HEK293 (cell line): Measurements from ENCODE around the gene SSU72.
A peak's percentile ranks its signal among the peaks of the same experiment; 100 is the strongest.
"Not testable (repeated sequence)": the region's sequence is repeated elsewhere in the genome, so short reads cannot be mapped to it uniquely, and the experiment has no call there.

ENCODE experiments used
- CTCF ChIA-PET: fragments of 350-600 bp; formaldehyde crosslinking; extraction: SDS; loops from one replicate; lab custom pipeline; 2021; ENCODE audit warnings: antibody characterized with exemption; lab: Yijun Ruan, JAX
- POLR2A ChIA-PET: fragments of 300-600 bp; formaldehyde crosslinking; extraction: SDS; loops from one replicate; lab custom pipeline; 2020; ENCODE audit warnings: antibody characterized with exemption, inconsistent platforms; lab: Yijun Ruan, JAX
- H3K27ac ChIP-seq: fragments of 200-500 bp; sonication (Bioruptor generic); 2 replicates; pipeline ENCODE4 v1.5.1; 2014; ENCODE audit warnings: low read depth, low read length, control low read depth, inconsistent platforms; ENCODE audit errors: extremely low read depth
- H3K36me3 ChIP-seq, 2 experiments: fragments of 200-500 bp in 1 of 2; sonication (Bioruptor generic) in 1 of 2; 1 replicate in 1 of 2; 2 replicates in 1 of 2; pipeline ENCODE4 v1.5.1; 2014 to 2017; ENCODE audit warnings: inconsistent platforms in 2 of 2, low read length in 2 of 2; ENCODE audit not compliant: control insufficient read depth in 2 of 2, insufficient read depth in 1 of 2
- H3K4me1 ChIP-seq: fragments of 200-500 bp; sonication (Bioruptor generic); 2 replicates; pipeline ENCODE4 v1.5.1; 2014; ENCODE audit warnings: mild to moderate bottlenecking, low read length, inconsistent platforms; ENCODE audit not compliant: control insufficient read depth, insufficient read depth
- H3K4me3 ChIP-seq: 2 replicates; pipeline ENCODE4 v1.5.1; 2011; ENCODE audit warnings: low read depth, mild to moderate bottlenecking, control low read depth, low read length, moderate library complexity
- H3K9me3 ChIP-seq: fragments of 200-500 bp; sonication (Bioruptor generic); 2 replicates; pipeline ENCODE4 v1.5.1; 2014; ENCODE audit warnings: low read depth, low read length, inconsistent platforms; ENCODE audit not compliant: control insufficient read depth, insufficient read depth
- BCL11A ChIP-seq: fragments of 450-650 bp; formaldehyde crosslinking; IDR thresholded peaks from 2 replicates; pipeline ENCODE4 v1.5.1; 2016; ENCODE audit warnings: low read depth, missing biosample characterization, missing genetic modification characterization
- EGR2 ChIP-seq: fragments of 450-650 bp; formaldehyde crosslinking; IDR thresholded peaks from 2 replicates; pipeline ENCODE4 v1.5.1; 2016; ENCODE audit warnings: low read depth, missing biosample characterization, missing genetic modification characterization
- HOXC10 ChIP-seq: sonication (generic); formaldehyde crosslinking; IDR thresholded peaks from 2 replicates; pipeline ENCODE4 v1.8.1; 2023; ENCODE audit warnings: mild to moderate bottlenecking, missing genetic modification reagents
- KLF10 ChIP-seq: fragments of 450-650 bp; IDR thresholded peaks from 2 replicates; pipeline ENCODE4 v1.5.1; 2018; ENCODE audit warnings: missing biosample characterization, mild to moderate bottlenecking, missing genetic modification characterization
- SP2 ChIP-seq: fragments of 450-650 bp; formaldehyde crosslinking; IDR thresholded peaks from 2 replicates; pipeline ENCODE4 v1.5.1; 2016; ENCODE audit warnings: missing biosample characterization, missing genetic modification characterization
- ZBTB17 ChIP-seq: fragments of 450-650 bp; formaldehyde crosslinking; IDR thresholded peaks from 2 replicates; pipeline ENCODE4 v1.5.1; 2016; ENCODE audit warnings: missing biosample characterization, missing genetic modification characterization
- ZIC2 ChIP-seq: fragments of 450-650 bp; formaldehyde crosslinking; IDR thresholded peaks from 2 replicates; pipeline ENCODE4 v1.5.1; 2016; ENCODE audit warnings: missing biosample characterization, missing genetic modification characterization
- ZNF132 ChIP-seq: fragments of 450-650 bp; formaldehyde crosslinking; IDR thresholded peaks from 2 replicates; pipeline ENCODE4 v1.5.1; 2017; ENCODE audit warnings: missing biosample characterization, missing genetic modification characterization, borderline replicate concordance
- ZNF146 ChIP-seq: fragments of 450-650 bp; formaldehyde crosslinking; IDR thresholded peaks from 2 replicates; pipeline ENCODE4 v1.5.1; 2016; ENCODE audit warnings: missing biosample characterization, missing genetic modification characterization
- ZNF174 ChIP-seq: fragments of 450-650 bp; formaldehyde crosslinking; IDR thresholded peaks from 2 replicates; pipeline ENCODE4 v1.5.0; 2017; ENCODE audit warnings: missing biosample characterization, mild to moderate bottlenecking, missing genetic modification characterization
- ZNF223 ChIP-seq: fragments of 450-650 bp; formaldehyde crosslinking; IDR thresholded peaks from 2 replicates; pipeline ENCODE4 v1.5.1; 2016; ENCODE audit warnings: missing biosample characterization, missing genetic modification characterization
- ZNF266 ChIP-seq: fragments of 450-650 bp; formaldehyde crosslinking; IDR thresholded peaks from 2 replicates; pipeline ENCODE4 v1.5.1; 2016; ENCODE audit warnings: missing biosample characterization, missing genetic modification characterization, low read depth
- ZNF292 ChIP-seq: fragments of 450-650 bp; formaldehyde crosslinking; IDR thresholded peaks from 2 replicates; pipeline ENCODE4 v1.5.1; 2016; ENCODE audit warnings: low read depth, missing biosample characterization, missing genetic modification characterization, borderline replicate concordance
- ZNF302 ChIP-seq: fragments of 450-650 bp; formaldehyde crosslinking; IDR thresholded peaks from 2 replicates; pipeline ENCODE4 v1.5.1; 2016; ENCODE audit warnings: missing biosample characterization, missing genetic modification characterization, low read depth
- ZNF311 ChIP-seq: fragments of 450-650 bp; formaldehyde crosslinking; IDR thresholded peaks from 2 replicates; pipeline ENCODE4 v1.5.1; 2017; ENCODE audit warnings: missing biosample characterization, missing genetic modification characterization, borderline replicate concordance
- ZNF596 ChIP-seq: fragments of 450-650 bp; IDR thresholded peaks from 2 replicates; pipeline ENCODE4 v1.5.0; 2018; ENCODE audit warnings: missing biosample characterization, mild to moderate bottlenecking, missing genetic modification characterization, moderate library complexity
- ZNF600 ChIP-seq: fragments of 450-650 bp; formaldehyde crosslinking; IDR thresholded peaks from 2 replicates; pipeline ENCODE4 v1.5.1; 2016; ENCODE audit warnings: missing biosample characterization, missing genetic modification characterization
- ZNF701 ChIP-seq: fragments of 450-650 bp; formaldehyde crosslinking; IDR thresholded peaks from 2 replicates; pipeline ENCODE4 v1.5.1; 2016; ENCODE audit warnings: missing biosample characterization, missing genetic modification characterization
- ZNF76 ChIP-seq: fragments of 450-650 bp; formaldehyde crosslinking; IDR thresholded peaks from 2 replicates; pipeline ENCODE4; 2016; ENCODE audit warnings: low read depth, missing biosample characterization, missing genetic modification characterization, borderline replicate concordance
- ZNF776 ChIP-seq: fragments of 450-650 bp; formaldehyde crosslinking; IDR thresholded peaks from 2 replicates; pipeline ENCODE4 v1.5.0; 2017; ENCODE audit warnings: missing biosample characterization, missing genetic modification characterization, borderline replicate concordance
- ZNF792 ChIP-seq: fragments of 450-650 bp; formaldehyde crosslinking; IDR thresholded peaks from 2 replicates; pipeline ENCODE4 v1.5.1; 2016; ENCODE audit warnings: missing biosample characterization, missing genetic modification characterization
- ZXDB ChIP-seq: fragments of 450-650 bp; formaldehyde crosslinking; IDR thresholded peaks from 2 replicates; pipeline ENCODE4 v1.5.1; 2016; ENCODE audit warnings: missing biosample characterization, missing genetic modification characterization
- TF ChIP-seq, protein P1 (sequence below): fragments of 450-650 bp; formaldehyde crosslinking; IDR thresholded peaks from 2 replicates; pipeline ENCODE4 v1.5.1; 2017; ENCODE audit warnings: missing biosample characterization, missing genetic modification characterization
- TF ChIP-seq, protein P2 (sequence below): fragments of 450-650 bp; formaldehyde crosslinking; IDR thresholded peaks from 2 replicates; pipeline ENCODE4 v1.5.1; 2016; ENCODE audit warnings: missing biosample characterization, missing genetic modification characterization
- TF ChIP-seq, protein P3 (sequence below): fragments of 450-650 bp; IDR thresholded peaks from 2 replicates; pipeline ENCODE4 v1.5.1; 2018; ENCODE audit warnings: missing biosample characterization, mild to moderate bottlenecking, missing genetic modification characterization

The SSU72 gene

DNA sequence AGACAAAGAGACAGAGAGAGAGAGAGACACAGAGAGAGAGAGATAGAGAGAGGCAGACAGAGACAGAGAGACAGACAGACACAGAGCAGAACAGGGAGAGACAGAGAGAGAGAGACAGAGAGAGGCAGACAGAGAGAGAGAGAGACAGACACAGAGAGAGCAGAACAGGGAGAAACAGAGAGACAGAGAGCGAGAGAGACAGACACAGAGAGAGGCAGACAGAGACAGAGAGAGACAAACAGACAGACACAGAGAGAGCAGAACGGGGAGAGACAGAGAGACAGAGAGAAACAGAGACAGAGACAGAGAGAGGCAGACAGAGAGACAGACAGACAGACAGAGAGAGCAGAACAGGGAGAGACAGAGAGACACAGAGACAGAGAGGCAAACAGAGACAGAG, 20.7 kb upstream of the SSU72 start:
- H3K4me3 ChIP-seq, H3K9me3 ChIP-seq, H3K27ac ChIP-seq, CTCF ChIA-PET, H3K4me1 ChIP-seq, H3K36me3 ChIP-seq, POLR2A ChIA-PET: not testable (repeated sequence)
- peak; percentile 98 for TF ChIP-seq ZNF596 (tag by site-specific recombination)

DNA sequence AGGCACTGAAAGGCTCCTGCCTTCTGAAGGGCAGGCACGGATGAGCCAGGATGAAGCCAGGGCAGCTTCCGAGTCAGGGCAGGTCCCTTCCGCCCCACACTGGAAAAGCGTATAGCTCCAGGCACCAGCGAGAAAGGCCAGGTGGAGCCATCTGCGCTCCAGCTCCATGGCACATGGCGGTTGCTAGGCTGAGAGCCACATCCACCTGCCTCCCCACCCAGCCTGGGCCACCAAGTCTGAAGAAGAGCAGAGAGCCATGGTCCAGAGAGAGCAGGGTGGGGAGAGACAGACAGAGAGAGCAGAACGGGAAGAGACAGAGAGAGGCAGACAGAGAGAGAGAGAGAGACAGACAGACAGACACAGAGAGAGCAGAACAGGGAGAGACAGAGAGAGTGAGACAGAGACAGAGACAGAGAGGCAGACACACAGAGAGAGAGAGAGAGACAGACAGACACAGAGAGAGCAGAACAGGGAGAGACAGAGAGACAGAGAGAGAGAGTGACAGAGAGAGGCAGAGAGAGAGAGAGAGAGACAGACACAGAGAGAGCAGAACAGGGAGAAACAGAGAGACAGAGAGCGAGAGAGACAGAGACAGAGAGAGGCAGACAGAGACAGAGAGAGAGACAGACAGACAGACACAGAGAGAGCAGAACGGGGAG, 20.1 kb upstream of the SSU72 start:
- Histone ChIP-seq H3K4me3 (no peak overlapping the region), H3K4me1 (peaks cover 6% of the 10 kb centered on the region; the same call in 1 of the 2 replicates), H3K27ac (no peak overlapping the region), H3K36me3 (no peaks in the 10 kb centered on the region), H3K9me3 (no peaks in the 10 kb centered on the region)
- ChIA-PET CTCF (no interaction called here), POLR2A (no interaction called here)
- TF ChIP-seq ZNF132 (no peak), ZNF600 (tag by site-specific recombination) (peak; percentile 93), ZNF174 (tag by site-specific recombination) (no peak), ZNF223 (tag by site-specific recombination) (no peak), SP2 (tag by site-specific recombination) (no peak), ZIC2 (tag by site-specific recombination) (no peak), ZNF311 (tag by site-specific recombination) (no peak), ZNF76 (tag by site-specific recombination) (no peak), KLF10 (tag by site-specific recombination) (no peak), ZNF266 (tag by site-specific recombination) (no peak), ZXDB (tag by site-specific recombination) (no peak), ZNF292 (tag by site-specific recombination) (no peak), ZBTB17 (peak; percentile 60), ZNF776 (tag by site-specific recombination) (no peak), ZNF792 (tag by site-specific recombination) (no peak), HOXC10 (no peak), ZNF302 (no peak), ZNF146 (tag by site-specific recombination) (no peak), BCL11A (tag by site-specific recombination) (no peak), ZNF596 (tag by site-specific recombination) (peak; percentile 99), EGR2 (tag by site-specific recombination) (no peak), ZNF701 (tag by site-specific recombination) (no peak)
- TF ChIP-seq, protein P1, sequence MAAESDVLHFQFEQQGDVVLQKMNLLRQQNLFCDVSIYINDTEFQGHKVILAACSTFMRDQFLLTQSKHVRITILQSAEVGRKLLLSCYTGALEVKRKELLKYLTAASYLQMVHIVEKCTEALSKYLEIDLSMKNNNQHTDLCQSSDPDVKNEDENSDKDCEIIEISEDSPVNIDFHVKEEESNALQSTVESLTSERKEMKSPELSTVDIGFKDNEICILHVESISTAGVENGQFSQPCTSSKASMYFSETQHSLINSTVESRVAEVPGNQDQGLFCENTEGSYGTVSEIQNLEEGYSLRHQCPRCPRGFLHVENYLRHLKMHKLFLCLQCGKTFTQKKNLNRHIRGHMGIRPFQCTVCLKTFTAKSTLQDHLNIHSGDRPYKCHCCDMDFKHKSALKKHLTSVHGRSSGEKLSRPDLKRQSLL (tag by site-specific recombination) = peak; percentile 80
- TF ChIP-seq, protein P2, sequence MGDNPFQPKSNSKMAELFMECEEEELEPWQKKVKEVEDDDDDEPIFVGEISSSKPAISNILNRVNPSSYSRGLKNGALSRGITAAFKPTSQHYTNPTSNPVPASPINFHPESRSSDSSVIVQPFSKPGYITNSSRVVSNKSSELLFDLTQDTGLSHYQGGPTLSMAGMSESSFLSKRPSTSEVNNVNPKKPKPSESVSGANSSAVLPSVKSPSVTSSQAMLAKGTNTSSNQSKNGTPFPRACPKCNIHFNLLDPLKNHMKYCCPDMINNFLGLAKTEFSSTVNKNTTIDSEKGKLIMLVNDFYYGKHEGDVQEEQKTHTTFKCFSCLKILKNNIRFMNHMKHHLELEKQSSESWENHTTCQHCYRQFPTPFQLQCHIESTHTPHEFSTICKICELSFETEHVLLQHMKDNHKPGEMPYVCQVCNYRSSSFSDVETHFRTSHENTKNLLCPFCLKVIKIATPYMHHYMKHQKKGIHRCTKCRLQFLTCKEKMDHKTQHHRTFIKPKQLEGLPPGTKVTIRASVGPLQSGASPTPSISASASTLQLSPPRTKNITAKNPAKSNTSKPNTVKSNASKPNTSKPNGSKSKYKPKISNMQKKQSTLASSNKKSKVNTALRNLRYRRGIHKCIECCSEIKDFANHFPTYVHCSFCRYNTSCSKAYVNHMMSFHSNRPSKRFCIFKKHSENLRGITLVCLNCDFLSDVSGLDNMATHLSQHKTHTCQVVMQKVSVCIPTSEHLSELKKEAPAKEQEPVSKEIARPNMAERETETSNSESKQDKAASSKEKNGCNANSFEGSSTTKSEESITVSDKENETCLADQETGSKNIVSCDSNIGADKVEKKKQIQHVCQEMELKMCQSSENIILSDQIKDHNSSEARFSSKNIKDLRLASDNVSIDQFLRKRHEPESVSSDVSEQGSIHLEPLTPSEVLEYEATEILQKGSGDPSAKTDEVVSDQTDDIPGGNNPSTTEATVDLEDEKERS (tag by site-specific recombination) = no peak
- TF ChIP-seq, protein P3, sequence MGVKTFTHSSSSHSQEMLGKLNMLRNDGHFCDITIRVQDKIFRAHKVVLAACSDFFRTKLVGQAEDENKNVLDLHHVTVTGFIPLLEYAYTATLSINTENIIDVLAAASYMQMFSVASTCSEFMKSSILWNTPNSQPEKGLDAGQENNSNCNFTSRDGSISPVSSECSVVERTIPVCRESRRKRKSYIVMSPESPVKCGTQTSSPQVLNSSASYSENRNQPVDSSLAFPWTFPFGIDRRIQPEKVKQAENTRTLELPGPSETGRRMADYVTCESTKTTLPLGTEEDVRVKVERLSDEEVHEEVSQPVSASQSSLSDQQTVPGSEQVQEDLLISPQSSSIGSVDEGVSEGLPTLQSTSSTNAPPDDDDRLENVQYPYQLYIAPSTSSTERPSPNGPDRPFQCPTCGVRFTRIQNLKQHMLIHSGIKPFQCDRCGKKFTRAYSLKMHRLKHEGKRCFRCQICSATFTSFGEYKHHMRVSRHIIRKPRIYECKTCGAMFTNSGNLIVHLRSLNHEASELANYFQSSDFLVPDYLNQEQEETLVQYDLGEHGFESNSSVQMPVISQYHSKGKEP (tag by site-specific recombination) = no peak
